Measurements from ENCODE around the gene WDR64.
"Not testable (repeated sequence)": the region's sequence is repeated elsewhere in the genome, so short reads cannot be mapped to it uniquely, and the experiment has no call there.

- TF ChIP-seq PATZ1 (CRISPR knock-in tag; IDR thresholded peaks at IDR 0.05; ENCODE audit: borderline replicate concordance); ZFP3 (CRISPR knock-in tag; IDR thresholded peaks at IDR 0.05); TSHZ2 (CRISPR knock-in tag; IDR thresholded peaks at IDR 0.05); POU6F1 (CRISPR knock-in tag; IDR thresholded peaks at IDR 0.05; ENCODE audit: borderline replicate concordance, low read depth); PPARA (CRISPR knock-in tag; IDR thresholded peaks at IDR 0.05; ENCODE audit: borderline replicate concordance); ZC3H10 (CRISPR knock-in tag; IDR thresholded peaks at IDR 0.05); CREB5 (CRISPR knock-in tag; IDR thresholded peaks at IDR 0.05; ENCODE audit: low read depth); ESRRG (CRISPR knock-in tag; IDR thresholded peaks at IDR 0.05); ZFP30 (CRISPR knock-in tag; IDR thresholded peaks at IDR 0.05); TCF4 (CRISPR knock-in tag; IDR thresholded peaks at IDR 0.05; ENCODE audit: borderline replicate concordance); ISL1 (CRISPR knock-in tag; IDR thresholded peaks at IDR 0.05): not testable (repeated sequence)
These were observed 83.4 kb downstream of the WDR64 start for GRCh38 chr1:241735493-241735926.
